PC-9 (cell line): ENCODE results near the gene WASL. TPM values are rescaled to one million over a fixed set of nuclear protein-coding genes. Genes with fewer than 3 reads are reported as not detected.

Experiments
- BruUV-seq: library from RNA; stranded (reverse); fragments of 400-500 nt; replicated peaks from 2 replicates; lab custom pipeline; 2021; lab: Mats Ljungman, UMichigan
- CTCF ChIA-PET: fragments of 300-600 bp; sonication (Branson Sonifier 250); formaldehyde crosslinking; loops from one replicate; lab custom pipeline; 2022; ENCODE audit warnings: antibody characterized with exemption; lab: Charles Lee
- POLR2A ChIA-PET: fragments of 300-600 bp; sonication (Branson Sonifier 250); formaldehyde crosslinking; loops from one replicate; lab custom pipeline; 2022; ENCODE audit warnings: antibody characterized with exemption; ENCODE audit not compliant: unreplicated experiment; lab: Charles Lee
- DNase-seq, 2 experiments: peaks; one replicate each; pipeline versions ENCODE4 v3.0.0 to v3.0.0-alpha.2; 2015 to 2022; ENCODE audit warnings: mixed read lengths in 1 of 2
- H2AFZ ChIP-seq: fragments of 200-600 bp; sonication (generic); 2 replicates; pipeline ENCODE4 v1.8.1; 2017; ENCODE audit warnings: antibody characterized with exemption
- H3F3A ChIP-seq: fragments of 200-600 bp; sonication (generic); 2 replicates; pipeline ENCODE4 v1.8.1; 2017; ENCODE audit warnings: antibody characterized with exemption, mild to moderate bottlenecking, low read depth; ENCODE audit not compliant: insufficient read depth
- H3K27ac ChIP-seq: fragments of 200-600 bp; sonication (generic); 2 replicates; pipeline ENCODE4 v1.6.1; 2016; ENCODE audit warnings: mixed run types
- H3K27me3 ChIP-seq: fragments of 200-600 bp; sonication (generic); 2 replicates; pipeline ENCODE4 v1.6.1; 2016; ENCODE audit warnings: low read depth, mixed run types; ENCODE audit not compliant: insufficient read depth
- H3K36me3 ChIP-seq: fragments of 200-600 bp; sonication (generic); 2 replicates; pipeline ENCODE4 v1.6.1; 2016; ENCODE audit warnings: low read depth, mixed run types
- H3K4me1 ChIP-seq: fragments of 200-600 bp; sonication (generic); replicated peaks from 2 replicates; pipeline ENCODE4 v1.6.1; 2016; ENCODE audit warnings: mixed run types; ENCODE audit not compliant: insufficient read depth
- H3K4me2 ChIP-seq: fragments of 200-600 bp; sonication (generic); 2 replicates; pipeline ENCODE4 v1.6.1; 2017; ENCODE audit warnings: mixed run types
- H3K4me3 ChIP-seq: fragments of 200-600 bp; sonication (generic); 2 replicates; pipeline ENCODE4 v1.6.1; 2016; ENCODE audit warnings: mixed run types
- H3K79me2 ChIP-seq: fragments of 200-600 bp; sonication (generic); 2 replicates; pipeline ENCODE4 v1.6.1; 2017; ENCODE audit warnings: low read depth, mixed run types
- H3K9me2 ChIP-seq: fragments of 200-600 bp; sonication (generic); 2 replicates; pipeline ENCODE4 v1.8.1; 2017; ENCODE audit warnings: mild to moderate bottlenecking; ENCODE audit not compliant: insufficient read depth
- H3K9me3 ChIP-seq: fragments of 200-600 bp; sonication (generic); 2 replicates; pipeline ENCODE4 v1.8.1; 2016; ENCODE audit warnings: low read depth; ENCODE audit not compliant: insufficient read depth
- H4K20me1 ChIP-seq: fragments of 200-600 bp; sonication (generic); 2 replicates; pipeline ENCODE4 v1.8.1; 2017; ENCODE audit not compliant: insufficient read depth
- CTCF ChIP-seq: fragments of 200-600 bp; sonication (generic); conservative IDR thresholded peaks from 2 replicates; pipeline ENCODE4 v1.6.1; 2017; ENCODE audit warnings: mixed run types, antibody characterized with exemption, mild to moderate bottlenecking, moderate library complexity
- EZH2 ChIP-seq: fragments of 200-600 bp; sonication (generic); IDR thresholded peaks from 2 replicates; pipeline ENCODE4 v1.8.0; 2017; ENCODE audit warnings: antibody characterized with exemption, low read depth
- intact Hi-C: fragments of 100-400 bp; cut with micrococcal nuclease; formaldehyde crosslinking; loops from one replicate; pipeline ENCODE4 v1.10.0; 2022; ENCODE audit not compliant: unreplicated experiment
- total RNA-seq: library from RNA; stranded (reverse); gene quantifications from 2 replicates; pipeline ENCODE4 v1.2.3, GENCODE V29; 2021

WASL gene
- total RNA-seq, 1 experiment from 2014 or later = 40.3 TPM

DNA sequence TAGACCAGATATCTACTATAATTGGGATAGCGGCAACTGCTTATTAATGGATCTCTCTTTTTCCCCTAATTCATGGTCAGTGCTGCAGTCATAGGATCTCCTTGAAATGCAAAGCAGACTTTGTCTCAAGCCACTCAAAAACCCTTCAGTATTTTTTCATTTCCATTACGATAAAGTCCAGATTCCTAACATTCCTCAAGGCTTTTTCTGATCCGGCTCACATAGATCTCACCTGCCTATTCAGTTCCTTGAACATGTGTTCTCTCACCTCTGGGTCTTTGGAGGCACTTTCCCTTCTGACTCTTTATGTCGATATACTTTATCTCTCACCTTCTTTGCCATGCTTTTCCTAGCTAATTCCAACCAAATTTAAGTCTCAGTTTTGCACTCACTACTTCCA, 25.7 kb upstream of the WASL start:
- H3K27me3 ChIP-seq = no peaks in the 10 kb centered on the region
- peaks cover 3% of the 10 kb centered on the region; the same call in 1 of the 2 replicates for H3K9me3 ChIP-seq
- H3K79me2 ChIP-seq = no peaks in the 10 kb centered on the region
- H3K4me1 ChIP-seq = peaks cover 26% of the 10 kb centered on the region
- no peak for DNase-seq
- no peak for TF ChIP-seq EZH2
- 0 out of 2 replicates have a peak, but pooled peaks cover 7% of the 10 kb centered on the region for H3F3A ChIP-seq
- H3K4me2 ChIP-seq = no peak overlapping the region
- no peak overlapping the region for H3K4me3 ChIP-seq
- H4K20me1 ChIP-seq = no peaks in the 10 kb centered on the region
- H3K9me2 ChIP-seq = peaks cover 5% of the 10 kb centered on the region; the same call in 1 of the 2 replicates
- intact Hi-C loops = no loop called here
- no TSS peak for BruUV-seq
- ChIA-PET POLR2A (no interaction called here), CTCF (no interaction called here)
- no peak overlapping the region for H3K27ac ChIP-seq
- H2AFZ ChIP-seq = no peak overlapping the region
- H3K36me3 ChIP-seq = no peaks in the 10 kb centered on the region

DNA sequence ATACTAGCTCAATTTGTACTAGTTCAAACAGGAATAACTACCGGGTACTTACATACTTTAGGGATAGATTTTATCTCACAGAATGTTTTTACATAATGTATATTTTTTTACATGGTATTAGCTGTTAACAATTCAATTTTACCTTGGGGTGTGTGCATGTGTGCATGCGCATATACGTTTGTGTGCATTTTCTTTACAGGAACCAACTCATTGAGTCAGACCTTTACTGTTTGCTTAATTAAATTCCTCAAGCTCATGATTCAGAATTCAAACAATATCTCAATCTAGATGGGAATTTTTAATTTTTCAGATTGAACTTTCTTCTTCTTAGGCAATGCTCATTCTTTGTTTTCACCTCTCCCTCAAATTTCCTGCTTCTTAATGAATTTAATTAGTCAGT, 24.7 kb upstream of the WASL start:
- peak in 1 of 2 experiments; percentile 76 for DNase-seq
- CTCF ChIA-PET = interaction anchor here (0.5 kb wide), 1 partner anchor 9 kb away, joined by 3 read pairs; no protein-coding TSS in a partner anchor
- Histone ChIP-seq H3K4me2 (peak overlapping the region; percentile 30; the same call in 1 of the 2 replicates), H3K27ac (0 out of 2 replicates have a peak overlapping the region, but pooled peaks have one; percentile 28), H3K4me3 (no peak overlapping the region), H3K4me1 (peaks cover 27% of the 10 kb centered on the region), H3K9me3 (peaks cover 3% of the 10 kb centered on the region; the same call in 1 of the 2 replicates), H2AFZ (no peak overlapping the region), H3K79me2 (no peaks in the 10 kb centered on the region), H4K20me1 (no peaks in the 10 kb centered on the region), H3K36me3 (no peaks in the 10 kb centered on the region), H3K27me3 (no peaks in the 10 kb centered on the region), H3K9me2 (peaks cover 5% of the 10 kb centered on the region; the same call in 1 of the 2 replicates), H3F3A (0 out of 2 replicates have a peak, but pooled peaks cover 7% of the 10 kb centered on the region)
- intact Hi-C loops = no loop called here
- POLR2A ChIA-PET = no interaction called here
- BruUV-seq = no TSS peak
- TF ChIP-seq CTCF = no peak
- TF ChIP-seq EZH2 = no peak

GRCh38 chr7:123772652-123773051, 23.8 kb upstream of the WASL start:
- CTCF ChIA-PET = no interaction called here
- Histone ChIP-seq H2AFZ (no peak overlapping the region), H3K4me1 (peaks cover 27% of the 10 kb centered on the region), H3F3A (0 out of 2 replicates have a peak, but pooled peaks cover 7% of the 10 kb centered on the region), H4K20me1 (no peaks in the 10 kb centered on the region), H3K27me3 (no peaks in the 10 kb centered on the region), H3K4me2 (no peak overlapping the region), H3K36me3 (no peaks in the 10 kb centered on the region), H3K27ac (no peak overlapping the region), H3K9me2 (peaks cover 5% of the 10 kb centered on the region; the same call in 1 of the 2 replicates), H3K79me2 (no peaks in the 10 kb centered on the region), H3K4me3 (no peak overlapping the region), H3K9me3 (peaks cover 3% of the 10 kb centered on the region; the same call in 1 of the 2 replicates)
- intact Hi-C loops = no loop called here
- BruUV-seq = no TSS peak
- POLR2A ChIA-PET = interaction anchor here (0.6 kb wide), 1 partner anchor 298 kb away, joined by 31 read pairs; no protein-coding TSS in a partner anchor
- DNase-seq = no peak
- no peak for TF ChIP-seq CTCF
- no peak for TF ChIP-seq EZH2
